ENCODE results near the gene ZNF536.

The ZNF536 gene

DNA sequence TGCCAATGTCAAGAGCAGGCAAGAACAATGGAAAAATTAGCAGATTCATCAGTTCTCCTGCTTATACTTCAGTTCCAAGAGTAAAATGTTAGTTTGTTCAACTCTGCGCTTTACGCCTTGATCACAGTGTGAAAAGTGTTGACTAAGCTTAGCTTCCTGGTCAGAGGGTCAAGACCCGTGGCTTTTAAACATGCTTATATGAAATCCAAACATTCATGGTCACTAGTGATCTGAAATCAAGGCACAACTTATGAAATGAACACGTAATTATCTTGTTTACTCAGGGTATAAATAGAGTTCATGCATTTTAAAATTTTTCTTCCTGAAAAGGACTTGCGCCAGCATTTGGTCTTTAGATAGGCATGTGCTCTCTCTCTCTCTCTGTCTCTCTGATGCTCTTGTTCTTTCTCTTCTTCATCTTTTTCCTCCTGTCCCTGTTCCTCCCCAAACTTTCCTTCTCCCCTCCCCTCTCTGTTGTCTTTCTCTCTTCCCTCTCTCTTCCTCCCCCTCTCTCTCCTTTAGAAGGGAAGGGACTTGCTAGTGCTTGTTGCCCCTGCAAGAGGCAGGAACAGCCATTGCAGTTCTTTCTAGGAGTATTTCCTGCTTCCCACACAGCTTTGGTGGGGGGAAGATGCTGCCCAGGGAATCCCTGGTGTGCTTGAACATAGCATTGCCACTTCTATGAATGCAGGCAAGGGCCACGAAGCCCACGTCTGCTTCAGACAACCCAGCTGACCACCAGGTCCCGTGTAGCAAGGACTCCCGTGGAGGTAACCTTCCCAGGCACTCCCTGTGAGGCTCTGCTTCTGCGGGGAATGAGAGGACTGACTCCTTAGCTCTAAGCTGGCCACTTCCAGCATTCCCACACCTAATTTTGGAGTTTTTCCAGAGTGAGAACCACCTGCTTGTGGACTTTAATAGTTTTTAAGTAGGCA is 7.1 kb upstream of the ZNF536 start:
- no peak for DNase-seq (ENCODE audit: low read depth)

DNA sequence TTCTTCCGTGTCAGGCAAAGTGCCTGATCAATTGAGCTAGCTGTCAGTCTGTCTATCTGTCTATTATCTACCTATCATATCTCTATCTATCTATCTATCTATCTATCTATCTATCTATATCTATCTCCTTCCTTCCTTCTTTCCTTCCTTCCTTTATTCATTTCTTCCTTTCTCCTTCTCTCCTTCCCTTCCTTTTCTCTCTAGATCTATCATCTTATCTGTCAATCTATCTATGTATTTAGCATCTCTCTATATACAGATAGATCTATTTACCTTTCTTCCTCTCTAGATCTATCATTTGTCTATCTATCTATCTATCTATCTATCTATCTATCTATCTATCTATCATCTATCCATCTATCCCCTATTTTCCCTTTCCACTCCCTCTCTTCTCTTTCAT is 5.9 kb upstream of the ZNF536 start:
- no peak for DNase-seq (ENCODE audit: low read depth)

- no peak for DNase-seq (ENCODE audit: low read depth)
Measured at GRCh38 chr19:30367006-30367405, 5.2 kb upstream of the ZNF536 start.

GRCh38 chr19:30367421-30367820 is 4.8 kb upstream of the ZNF536 start:
- no peak for DNase-seq (ENCODE audit: low read depth)

- no peak for DNase-seq (ENCODE audit: low read depth)
Measured at GRCh38 chr19:30369833-30370232, 2.4 kb upstream of the ZNF536 start.

DNA sequence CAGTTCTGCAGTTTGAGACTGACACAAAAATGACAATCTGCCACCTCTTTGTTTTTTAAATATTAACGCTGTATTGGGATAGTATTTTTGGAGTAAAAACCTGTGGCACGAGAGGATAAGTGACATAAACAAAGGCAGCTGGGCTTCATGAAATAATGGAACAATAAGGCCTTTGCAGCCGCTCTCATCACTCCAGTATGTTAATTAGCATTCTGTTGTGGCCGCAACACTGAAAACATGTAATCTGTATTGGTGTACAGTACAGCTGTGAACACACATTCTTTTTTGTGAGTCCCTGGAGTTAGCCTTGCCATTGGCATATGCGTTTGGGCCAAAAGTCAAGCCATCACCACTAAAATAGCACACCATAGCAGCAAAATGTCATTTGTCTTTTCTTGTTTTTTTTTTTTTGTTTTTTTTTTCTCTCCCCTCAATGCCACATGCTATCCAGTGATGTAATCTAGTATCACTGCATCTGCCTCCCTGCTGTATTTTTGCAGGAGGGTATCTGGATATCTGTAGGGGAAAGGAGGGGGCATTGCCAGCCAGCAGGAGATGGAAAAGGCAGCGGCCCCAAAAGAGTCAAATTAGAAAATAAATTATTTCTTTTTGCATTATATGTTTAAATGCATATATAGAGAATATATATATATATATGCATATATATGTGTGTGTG is 885 bp upstream of the ZNF536 start:
- no peak for DNase-seq (ENCODE audit: low read depth)

GRCh38 chr19:30373593-30373992 is 1.4 kb downstream of the ZNF536 start:
- DNase-seq (ENCODE audit: low read depth) = no peak

DNA sequence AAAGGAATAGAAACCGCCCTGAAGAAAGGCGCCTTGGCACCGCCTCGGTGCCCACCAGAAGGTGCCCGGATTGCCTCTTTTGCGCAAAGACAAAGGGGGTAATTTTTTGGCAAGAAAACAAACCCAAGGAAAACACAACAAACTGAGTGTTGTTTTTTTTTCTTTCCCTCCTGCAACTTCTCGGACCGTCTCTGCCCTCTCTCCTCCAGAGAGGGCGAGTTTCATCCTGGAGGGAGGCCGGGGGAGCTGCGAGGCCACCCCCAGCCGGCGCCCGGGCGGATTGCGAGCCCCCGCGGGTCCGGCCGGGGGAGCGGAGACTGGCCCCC is 2.3 kb downstream of the ZNF536 start:
- no peak for DNase-seq (ENCODE audit: low read depth)

DNA sequence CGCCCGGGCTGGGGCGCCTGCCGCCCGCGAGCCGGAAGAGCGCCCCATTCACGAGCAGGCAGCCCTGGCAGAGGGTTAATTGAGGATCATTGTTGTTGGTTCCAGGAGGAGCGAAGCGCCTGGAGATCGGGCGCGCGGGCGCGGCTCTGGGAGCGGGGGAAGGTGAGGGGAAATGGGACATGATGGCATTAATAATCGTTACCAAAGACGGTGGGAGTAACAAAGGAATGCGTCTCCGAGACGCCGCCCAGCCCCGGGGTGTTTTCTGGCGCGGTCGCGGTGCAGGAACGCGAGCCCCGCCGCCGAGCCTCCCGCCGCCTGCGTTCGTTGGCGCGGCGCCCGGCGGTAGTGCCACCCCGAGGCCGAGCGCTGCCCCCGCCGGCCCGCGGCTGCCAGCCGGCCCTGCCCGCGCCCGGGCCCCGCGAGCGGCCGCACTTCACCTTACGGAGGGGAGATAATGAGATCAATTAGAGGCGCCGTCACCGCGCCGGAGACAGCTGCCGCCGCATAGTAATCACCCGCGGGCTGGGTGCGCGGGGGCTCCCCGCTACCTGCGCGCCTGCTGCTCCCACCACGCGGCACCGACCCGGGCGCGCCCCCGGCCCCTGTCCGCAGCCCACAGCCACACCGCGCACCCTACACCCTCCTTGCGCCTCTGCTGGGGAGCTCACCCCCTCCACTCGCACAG is 2.8 kb downstream of the ZNF536 start:
- DNase-seq (ENCODE audit: low read depth) = no peak

DNA sequence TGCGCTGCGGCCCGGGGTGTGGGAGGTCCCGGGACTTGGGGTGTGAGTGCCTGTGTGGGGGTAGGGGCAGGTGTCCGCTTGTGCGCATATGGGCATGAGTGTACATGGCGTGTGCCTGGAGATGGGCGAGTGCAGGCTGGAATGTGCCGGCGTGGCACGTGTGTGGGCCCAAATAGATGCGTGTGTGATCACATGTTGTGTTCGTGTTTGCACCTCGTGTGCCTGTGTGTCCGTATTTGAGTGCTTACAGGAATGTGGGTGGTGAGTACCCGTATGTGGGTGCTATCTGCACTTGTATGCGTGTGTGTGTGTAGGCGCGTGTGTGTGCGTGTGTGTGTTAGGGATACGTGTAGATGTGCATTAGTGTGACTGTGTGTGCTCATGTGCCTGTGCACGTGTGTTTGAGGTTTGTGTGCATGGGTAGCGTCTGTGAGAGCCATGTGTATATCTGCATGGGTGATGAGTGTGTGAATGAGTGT is 3.4 kb downstream of the ZNF536 start:
- DNase-seq (ENCODE audit: low read depth) = no peak

DNA sequence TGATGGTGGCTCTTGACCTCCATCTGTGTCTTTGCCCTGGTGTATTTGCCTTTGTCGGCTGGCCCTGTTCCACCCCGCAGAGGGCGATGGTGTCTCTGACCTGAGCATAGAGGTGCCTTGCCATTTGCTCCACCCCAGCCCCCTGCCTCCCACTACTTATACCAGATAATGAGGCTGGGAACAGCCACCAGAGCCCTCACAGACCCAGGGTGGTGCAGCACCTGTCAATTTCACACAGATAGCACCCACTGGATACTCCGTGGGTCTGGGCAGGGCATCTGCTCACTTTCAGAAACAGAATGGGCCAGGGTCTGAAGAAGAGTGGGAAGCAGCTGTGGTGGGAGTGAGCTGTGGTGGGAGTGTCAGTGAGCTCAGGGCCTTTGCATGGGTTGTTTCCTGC is 4.1 kb downstream of the ZNF536 start:
- no peak for DNase-seq (ENCODE audit: low read depth)

GRCh38 chr19:30376826-30377425 is 4.7 kb downstream of the ZNF536 start:
- no peak for DNase-seq (ENCODE audit: low read depth)

DNA sequence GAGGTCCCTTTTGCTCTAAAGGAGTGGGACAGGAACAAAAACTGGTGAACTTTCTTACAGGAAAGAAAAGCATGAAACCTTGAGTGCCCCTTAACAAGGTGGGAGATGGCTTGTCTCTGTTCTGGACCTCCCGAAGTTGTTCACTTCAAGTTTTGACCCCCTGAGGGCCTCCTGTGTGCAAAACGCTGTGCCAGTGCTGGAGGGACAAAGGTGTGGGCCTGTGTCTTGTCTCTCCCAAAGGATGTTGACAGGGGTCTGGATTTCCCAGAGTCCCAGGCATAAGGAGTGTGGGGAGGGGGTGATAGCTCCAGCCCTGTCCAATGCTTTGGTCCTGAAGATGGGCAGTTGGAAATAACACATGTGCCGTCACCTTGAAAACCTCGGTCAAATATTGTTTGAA is 6.5 kb downstream of the ZNF536 start:
- no peak for DNase-seq (ENCODE audit: low read depth)

DNA sequence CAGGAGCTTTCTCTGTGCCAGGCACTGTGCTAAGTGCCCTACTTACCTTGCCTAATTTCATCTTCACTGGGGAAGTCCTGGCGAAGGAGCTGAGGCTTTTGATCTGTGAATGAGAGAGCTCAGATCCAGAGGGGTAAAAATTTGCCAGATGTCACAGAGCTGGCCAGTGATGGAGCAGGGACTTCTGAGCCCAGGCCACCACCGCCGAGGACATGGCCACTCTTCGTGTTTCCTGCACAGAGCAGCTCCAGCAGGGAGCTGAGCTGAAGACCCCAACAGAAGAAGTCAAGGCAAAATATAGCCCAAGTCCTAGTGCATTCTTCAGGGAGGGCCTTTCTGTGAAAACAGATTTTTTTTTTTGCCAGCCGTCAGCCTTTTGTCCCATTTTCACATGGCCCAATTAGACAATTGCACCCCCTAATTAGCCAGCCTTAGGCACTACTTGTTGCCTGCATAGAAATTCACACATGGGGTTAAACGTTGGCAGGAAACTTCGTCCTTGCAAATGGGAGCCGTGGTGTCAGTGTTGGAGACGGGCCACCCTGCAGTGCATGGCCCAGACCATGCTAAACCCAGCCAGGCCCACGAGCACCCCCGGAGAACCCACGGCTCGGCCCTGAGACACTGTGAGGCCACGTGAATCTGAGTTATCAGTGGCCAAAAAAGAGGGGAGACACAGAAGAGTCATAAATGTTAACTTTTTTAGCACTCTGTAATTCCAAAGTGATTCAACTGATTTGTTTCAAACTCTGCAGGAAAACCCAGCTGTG is 7.8 kb downstream of the ZNF536 start:
- no peak for DNase-seq (ENCODE audit: low read depth)

- no peak for DNase-seq (ENCODE audit: low read depth)
Measured at GRCh38 chr19:30381366-30381765, 9.2 kb downstream of the ZNF536 start.

- no peak for DNase-seq (ENCODE audit: low read depth)
Measured at GRCh38 chr19:30385174-30385573, 13.0 kb downstream of the ZNF536 start.

DNA sequence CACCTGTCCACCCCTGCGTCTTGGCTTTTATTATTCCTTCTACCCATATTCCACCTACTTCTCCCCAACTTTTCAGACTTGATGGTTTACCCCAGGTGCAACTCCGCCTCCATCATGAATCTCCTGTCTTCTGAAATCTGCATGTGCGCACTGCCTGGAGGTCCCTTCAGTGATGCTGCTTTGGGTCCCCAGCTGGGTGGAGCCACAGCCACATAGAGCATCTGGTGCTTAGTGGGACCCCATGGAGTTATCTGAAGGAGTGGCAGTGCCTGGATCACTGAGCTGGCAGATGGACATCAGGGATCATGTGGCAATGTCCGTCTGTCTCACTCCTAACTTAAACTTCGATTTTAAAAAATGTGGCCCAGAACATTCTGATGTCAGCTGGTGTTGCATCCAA is 13.5 kb downstream of the ZNF536 start:
- no peak for DNase-seq (ENCODE audit: low read depth)

GRCh38 chr19:30386551-30387143 is 14.5 kb downstream of the ZNF536 start:
- DNase-seq (ENCODE audit: low read depth) = no peak

- DNase-seq (ENCODE audit: low read depth) = no peak
Measured at GRCh38 chr19:30387311-30388115, 15.3 kb downstream of the ZNF536 start.

DNA sequence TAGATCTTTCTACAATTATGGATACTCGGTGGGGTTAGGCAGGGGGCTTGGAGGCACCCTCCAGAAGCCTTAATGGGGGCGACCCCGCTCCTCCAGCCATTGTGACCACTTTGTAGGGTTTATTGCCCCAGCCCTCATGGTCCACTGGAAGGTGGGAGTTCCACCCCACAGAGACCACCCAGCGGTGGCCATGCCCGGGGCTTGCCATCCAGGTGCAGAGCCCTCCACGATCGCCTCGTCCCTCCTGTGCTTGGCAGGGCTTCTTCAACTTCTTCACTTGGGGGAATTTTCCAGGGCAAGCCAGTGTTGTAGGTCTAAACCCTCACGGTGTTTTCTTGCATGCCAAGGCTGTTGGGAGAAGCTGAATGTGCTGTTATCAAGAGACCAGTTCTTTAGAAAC is 16.1 kb downstream of the ZNF536 start:
- DNase-seq (ENCODE audit: low read depth) = no peak

All from ELR (cell line).